ENCODE measurements around the gene SLC39A1. TPM values are rescaled to one million over a fixed set of nuclear protein-coding genes. Genes with fewer than 3 reads are reported as not detected.

SLC39A1 gene
- total and polyA plus RNA-seq, 9 of the 15 experiments (the other 6 are each of a cell fraction or from before 2014, with no cell fraction given) = 9.9 to 81.1 (median 62.7) TPM

GRCh38 chr1:153968408-153968807 lies 5.1 kb upstream of the SLC39A1 start (continued):
- TF ChIP-seq AFF1 (IDR thresholded peaks at IDR 0.05; ENCODE audit: low read depth in 1 of 2, partially characterized antibody in 2 of 2) (no peak), ZBTB26 (CRISPR knock-in tag; IDR thresholded peaks at IDR 0.05) (no peak), ZBTB40 (IDR thresholded peaks at IDR 0.05) (peak; percentile 8; the same call in 1 of the 2 replicates), ZBTB40 (CRISPR knock-in tag; IDR thresholded peaks at IDR 0.05) (no peak), NKRF (IDR thresholded peaks at IDR 0.05; ENCODE audit: borderline replicate concordance) (no peak), POLR2AphosphoS5 (IDR thresholded peaks at IDR 0.05; ENCODE audit: control insufficient read depth, insufficient read depth, low read depth, low read length) (no peak), LEF1 (IDR thresholded peaks at IDR 0.05) (no peak)
- TF ChIP-seq, protein P1, sequence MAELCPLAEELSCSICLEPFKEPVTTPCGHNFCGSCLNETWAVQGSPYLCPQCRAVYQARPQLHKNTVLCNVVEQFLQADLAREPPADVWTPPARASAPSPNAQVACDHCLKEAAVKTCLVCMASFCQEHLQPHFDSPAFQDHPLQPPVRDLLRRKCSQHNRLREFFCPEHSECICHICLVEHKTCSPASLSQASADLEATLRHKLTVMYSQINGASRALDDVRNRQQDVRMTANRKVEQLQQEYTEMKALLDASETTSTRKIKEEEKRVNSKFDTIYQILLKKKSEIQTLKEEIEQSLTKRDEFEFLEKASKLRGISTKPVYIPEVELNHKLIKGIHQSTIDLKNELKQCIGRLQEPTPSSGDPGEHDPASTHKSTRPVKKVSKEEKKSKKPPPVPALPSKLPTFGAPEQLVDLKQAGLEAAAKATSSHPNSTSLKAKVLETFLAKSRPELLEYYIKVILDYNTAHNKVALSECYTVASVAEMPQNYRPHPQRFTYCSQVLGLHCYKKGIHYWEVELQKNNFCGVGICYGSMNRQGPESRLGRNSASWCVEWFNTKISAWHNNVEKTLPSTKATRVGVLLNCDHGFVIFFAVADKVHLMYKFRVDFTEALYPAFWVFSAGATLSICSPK (IDR thresholded peaks at IDR 0.05; ENCODE audit: borderline replicate concordance) = no peak
